ENCODE results near the gene AHDC1.
"Not testable (repeated sequence)": the region's sequence is repeated elsewhere in the genome, so short reads cannot be mapped to it uniquely, and the experiment has no call there.

AHDC1 gene

DNA sequence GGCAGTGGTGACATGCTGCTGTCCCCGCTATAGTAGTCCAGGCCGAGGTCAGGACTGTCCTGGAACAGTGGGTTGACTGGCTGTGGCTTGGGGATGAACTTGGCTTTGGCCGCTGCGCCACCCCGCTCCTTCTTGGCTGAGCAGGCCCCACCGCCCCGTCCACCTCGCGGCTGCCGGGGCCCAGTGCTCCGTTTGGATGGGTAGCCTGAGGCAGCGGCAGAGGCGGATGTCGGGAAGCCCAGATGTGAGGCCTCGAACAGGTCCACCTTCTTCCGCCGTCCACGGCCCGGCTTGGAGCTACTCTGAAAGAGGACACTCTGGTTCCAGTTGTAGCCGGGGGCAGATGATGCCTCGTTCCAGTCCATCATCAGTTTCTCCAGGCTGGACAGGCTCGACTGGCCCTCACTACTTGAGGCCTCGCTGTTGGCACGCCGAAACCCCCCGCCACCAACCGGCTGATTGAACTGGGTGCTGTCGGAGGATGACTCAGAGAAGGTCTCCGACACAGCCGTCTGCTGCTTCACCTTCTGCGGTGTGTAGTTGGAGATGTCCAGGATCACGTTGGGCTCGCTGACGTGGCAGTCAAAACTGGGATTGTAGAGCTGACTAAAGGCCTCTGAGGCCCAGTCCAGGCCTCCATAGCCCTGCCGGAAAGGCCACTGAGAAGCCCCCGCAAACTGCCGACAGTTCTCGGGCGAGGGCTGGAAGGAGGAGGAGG is 55.6 kb downstream of the AHDC1 start:
- FAIRE-seq, result no peak

DNA sequence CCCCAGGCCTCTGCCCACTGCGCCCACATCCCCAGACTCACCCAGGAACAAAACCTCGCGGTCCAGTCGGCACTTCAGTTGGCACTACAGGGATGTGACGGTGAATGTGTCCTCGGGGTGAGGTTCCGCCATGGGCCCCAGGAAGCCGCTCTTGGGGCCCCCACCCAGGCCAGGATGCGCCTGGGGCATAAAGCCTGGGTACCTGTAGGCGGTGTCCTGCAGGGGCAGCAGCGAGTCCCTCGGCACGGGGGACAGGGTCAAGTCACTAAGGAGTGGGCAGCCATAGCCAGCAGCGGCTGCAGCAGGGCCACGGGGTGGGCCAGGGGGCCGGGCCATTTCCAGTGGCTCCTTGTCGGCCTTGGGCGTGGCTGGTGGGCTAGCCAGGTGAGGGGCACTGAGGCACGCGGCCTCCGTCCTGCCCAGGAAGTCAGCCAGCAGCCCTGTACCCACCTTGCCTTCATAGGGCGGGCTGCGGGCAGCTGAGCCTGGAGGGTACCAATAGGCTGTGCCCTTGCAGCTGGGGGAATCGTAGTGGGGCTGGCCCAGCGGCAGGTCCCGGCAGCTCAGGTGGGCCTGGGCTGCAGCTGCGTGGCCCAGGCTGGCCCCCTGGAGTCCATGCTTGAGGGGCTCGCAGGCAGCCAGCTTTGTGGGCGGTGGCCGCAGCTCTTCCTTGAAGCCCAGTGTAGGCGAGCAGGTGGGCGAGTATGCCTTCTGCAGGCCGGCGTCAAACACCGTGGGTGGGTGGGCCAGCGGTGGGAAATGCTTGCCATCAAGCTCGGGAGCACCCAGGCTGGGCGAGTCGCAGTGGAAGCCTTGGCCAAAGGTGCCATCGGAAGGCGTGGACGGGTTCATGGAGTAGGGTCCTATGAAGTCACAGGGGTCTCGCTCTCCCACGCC is 56.5 kb downstream of the AHDC1 start:
- no peak for FAIRE-seq

DNA sequence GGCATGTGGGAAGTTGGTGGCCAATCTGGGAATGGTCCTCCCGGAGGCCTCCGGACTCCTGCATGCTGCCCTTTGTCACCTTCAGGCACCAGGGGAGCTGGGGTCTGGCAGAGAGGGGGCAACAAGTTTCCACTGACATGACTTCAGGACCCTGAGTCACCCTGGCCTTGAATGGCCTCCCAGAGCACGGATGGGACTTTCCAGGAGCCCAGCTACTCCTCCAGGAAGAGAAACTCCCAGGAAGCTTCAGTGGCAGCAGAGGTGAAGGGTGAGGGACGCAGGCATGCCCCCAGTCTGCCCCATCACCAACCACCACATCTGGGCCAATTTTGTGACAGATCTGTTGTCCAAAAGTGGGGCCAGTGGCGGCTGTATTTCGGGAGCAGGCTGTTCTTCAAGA is 58.1 kb downstream of the AHDC1 start:
- FAIRE-seq, result no peak

GRCh38 chr1:27545271-27545670 is 58.7 kb downstream of the AHDC1 start:
- FAIRE-seq, result no peak

GRCh38 chr1:27544834-27545233 is 59.1 kb downstream of the AHDC1 start:
- no peak for FAIRE-seq

- FAIRE-seq, result no peak
Observed at GRCh38 chr1:27543284-27543683, 60.7 kb downstream of the AHDC1 start.

DNA sequence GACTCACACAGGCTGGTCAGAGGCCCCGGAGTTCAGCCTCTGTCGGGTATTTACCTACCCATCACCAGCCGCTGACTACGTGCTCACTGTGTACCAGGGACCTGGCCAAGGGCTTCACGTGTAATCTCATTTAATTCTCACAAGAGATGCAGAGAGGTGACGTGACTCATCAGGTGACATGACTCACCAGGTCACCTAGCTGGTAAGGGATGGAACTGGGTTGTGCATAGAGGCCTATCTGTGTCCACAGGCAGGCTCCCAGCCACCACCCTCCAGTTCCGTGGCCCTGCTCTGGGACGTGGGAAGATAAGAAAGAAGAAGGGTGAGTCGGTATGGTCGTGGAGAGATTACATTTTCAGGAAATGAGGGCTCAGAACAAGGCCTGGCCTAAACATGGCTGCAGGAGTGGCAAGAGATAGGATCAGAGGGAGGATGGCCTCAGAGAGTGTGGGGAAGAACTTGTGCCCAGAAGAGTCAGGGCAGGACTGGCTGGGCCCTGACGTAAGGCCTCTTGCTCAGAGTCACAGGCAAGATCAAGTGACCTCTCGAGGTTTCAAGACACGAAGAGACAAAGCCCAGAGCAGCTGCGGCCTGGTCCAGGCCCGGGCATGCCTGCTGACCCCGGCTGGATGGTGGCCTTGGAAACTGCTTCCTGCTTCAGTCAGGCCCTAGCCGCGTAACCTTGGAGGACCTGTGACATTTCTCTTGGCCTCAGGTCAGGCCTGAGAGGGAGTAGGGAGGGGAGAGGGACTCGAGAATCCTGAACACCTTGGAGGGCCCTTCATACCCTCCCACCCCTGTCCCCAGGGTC is 61.3 kb downstream of the AHDC1 start:
- no peak for FAIRE-seq

- FAIRE-seq, result no peak
Observed at GRCh38 chr1:27539901-27540861, 63.8 kb downstream of the AHDC1 start.

DNA sequence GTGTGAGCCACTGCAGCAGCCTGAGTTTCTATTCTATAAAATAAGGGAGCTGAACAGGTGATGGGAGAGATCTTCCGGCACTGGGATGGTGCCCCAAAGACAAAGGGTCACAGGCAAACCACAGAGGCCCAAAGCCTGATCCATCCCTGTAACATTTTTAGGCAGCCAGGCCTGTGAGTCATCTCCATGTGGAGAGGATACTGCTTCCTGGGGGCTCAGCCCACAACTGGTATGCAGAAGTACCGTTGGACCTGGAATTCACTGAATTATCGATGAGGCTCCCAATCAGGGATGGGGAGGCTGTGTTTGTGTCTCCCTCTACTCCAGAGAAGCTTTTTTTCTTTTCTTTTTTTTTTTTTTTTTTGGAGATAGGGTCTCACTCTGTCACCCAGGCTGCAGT is 65.2 kb downstream of the AHDC1 start:
- no peak for FAIRE-seq

- FAIRE-seq, result not testable (repeated sequence)
Observed at GRCh38 chr1:27538305-27538676, 65.7 kb downstream of the AHDC1 start.

GRCh38 chr1:27536767-27537166 is 67.2 kb downstream of the AHDC1 start:
- no peak for FAIRE-seq

DNA sequence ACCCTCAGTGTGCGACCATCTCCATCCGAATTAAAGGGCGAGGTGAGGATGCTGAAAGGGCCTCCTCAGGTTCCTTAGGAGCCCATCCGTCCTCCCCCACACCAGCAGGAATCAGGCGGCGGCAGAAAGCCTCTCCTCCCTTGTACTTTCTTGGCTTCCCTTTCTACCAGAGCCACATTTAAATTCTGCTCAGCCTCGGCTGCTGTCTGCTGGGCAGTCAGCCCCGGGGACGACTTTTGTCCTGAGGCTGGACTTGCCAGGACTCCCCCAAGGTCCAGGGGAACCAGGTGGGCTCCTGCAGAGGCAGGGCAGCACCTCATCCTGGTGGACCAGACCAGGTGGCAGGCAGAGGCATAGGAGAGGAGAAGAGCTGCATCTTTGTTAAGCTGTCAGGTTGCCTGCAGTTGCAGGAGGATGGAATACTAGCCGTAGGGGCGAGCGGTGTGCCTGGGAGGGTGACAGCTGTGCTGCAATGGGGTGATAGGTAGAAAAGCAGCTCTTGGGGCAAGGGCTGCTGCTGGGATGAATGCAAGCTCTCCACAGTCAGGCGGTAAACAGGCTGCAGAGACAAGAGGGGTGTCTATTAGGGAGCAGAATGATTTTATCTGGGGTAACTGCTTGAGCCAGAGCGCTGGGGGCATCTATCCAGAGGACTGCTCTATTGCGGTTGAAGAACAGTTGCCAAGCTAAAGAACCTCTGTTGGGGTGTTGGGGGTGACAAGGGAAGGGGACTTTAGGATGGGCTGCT is 67.8 kb downstream of the AHDC1 start:
- FAIRE-seq, result no peak

DNA sequence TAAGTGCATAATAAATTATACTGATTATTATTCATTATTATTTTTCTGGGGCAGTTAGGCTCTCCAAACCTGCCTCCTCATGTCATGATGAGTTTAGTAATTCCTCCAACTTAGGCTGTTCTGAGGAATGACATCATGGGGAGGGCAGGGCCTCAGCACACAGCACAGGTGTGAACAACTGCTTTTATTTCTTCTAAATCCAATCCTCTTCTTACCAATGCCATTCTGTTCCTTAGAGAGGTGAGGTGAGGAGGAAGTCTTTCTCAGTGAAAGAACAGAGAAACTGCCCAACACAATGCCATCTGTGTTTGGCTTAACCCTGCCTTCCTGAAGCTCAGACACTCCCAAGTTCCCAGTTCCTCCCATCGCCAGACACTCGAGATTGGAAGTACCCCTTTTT is 68.6 kb downstream of the AHDC1 start:
- no peak for FAIRE-seq

GRCh38 chr1:27531959-27532685 is 71.8 kb downstream of the AHDC1 start:
- no peak for FAIRE-seq

DNA sequence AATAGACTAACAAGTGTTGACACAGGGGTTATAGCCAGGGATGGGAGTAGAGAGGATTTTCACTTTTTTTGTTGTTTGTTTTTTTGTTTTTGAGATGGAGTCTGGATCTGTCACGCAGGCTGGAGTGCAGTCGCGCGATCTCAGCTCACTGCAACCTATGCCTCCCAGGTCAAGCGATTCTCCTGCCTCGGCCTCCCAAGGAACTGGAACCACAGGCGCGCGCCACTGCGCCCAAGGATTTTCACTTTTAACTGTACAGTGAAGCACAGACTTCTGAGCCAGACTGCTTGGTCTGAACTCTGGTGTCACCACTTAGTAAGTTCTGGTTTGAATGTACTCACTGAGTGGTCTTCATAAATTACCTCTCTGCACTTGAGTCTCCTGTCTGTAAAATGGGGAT is 73.8 kb downstream of the AHDC1 start:
- no peak for FAIRE-seq

- FAIRE-seq, result no peak
Observed at GRCh38 chr1:27529704-27530018, 74.3 kb downstream of the AHDC1 start.

DNA sequence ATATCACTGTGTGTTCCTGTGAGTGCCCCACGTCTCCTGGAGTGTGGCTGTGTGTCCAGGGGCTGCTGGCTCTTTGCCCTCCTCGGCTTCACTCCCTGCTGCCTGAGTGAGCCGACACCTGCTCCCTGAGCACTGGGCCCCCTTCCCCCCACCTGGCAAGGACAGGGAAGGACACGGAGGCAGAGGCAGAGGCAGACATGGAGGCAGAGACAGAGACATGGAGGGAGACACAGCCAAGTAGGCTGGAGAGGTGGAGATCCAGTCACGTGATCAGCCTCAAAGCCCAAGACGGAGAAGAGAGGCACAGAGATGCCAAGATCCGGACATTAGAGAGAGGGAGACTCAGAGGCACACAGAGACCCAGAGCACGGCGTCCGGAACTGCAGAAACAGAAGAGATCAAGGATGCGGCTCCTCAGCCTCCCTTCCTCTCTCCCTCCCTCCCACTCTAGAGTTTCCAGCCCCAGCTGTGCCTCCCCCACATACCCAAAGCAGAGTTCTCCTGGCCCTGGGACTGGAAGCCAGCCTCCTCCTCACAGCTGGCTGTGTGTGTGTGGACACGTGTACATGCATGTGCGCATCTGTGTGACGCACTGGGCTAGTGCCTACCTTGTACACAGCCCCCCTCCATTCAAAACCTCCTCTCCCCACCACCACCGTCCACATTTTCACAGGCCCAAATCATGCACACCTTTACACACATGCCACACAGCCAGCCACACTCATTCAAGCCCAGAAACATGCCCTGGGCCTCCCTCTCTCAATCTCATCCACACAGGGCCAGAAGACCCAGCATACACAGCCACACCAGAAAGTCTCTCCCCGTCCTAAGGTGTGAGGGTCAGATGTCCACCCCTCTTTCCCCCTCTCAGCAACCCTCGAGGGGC is 74.9 kb downstream of the AHDC1 start:
- peak; percentile 76 for FAIRE-seq

DNA sequence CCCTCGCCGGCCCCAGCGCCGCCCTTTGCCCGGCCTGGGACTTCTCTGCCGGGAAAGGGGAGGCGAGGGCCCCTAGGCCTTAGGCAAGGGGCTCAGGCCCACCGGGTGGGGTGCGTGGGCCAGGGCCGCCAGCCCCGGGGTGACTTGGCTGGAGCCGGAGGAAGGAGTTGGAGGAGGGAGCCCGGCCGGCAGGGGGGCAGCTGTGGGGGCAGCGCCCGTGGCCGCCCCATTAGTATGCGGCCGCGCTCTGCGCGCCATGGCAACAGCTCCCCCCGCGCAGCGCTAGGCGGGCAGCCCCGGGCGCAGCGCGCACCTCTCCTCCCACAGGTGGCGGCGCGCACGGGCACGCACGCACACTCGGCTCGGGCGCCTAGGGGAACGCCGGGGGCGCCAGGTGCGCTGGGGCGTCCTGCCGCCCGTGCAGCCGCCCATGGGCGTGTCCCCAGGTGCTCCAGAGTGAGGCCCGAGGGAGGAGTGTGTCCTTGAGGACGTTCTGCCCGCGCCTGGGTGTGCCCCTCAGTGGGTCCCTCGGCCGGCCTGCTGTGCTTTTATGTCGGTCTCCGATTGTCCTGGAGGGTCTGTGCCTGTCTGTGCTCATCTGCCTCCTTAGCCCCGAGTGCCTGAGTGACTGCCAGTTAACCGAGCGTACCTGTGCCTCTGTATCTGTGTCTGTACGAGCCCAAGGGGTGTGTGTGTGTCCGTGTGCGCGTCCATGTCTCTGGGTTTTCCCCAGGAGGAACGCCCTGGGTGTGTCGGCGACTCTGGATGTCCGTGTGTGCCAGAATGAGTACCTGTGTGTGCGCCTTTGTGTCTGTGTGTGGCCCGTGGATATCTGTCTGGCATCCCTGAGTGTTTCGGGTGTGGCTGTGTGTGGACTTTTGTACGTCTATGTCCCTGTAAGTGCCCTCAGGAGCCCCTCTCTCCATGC is 75.8 kb downstream of the AHDC1 start:
- no peak for FAIRE-seq
